Activated T-helper 1 cell treated with Interleukin-2 at 50 U/mL for 16 hours (primary cell): ENCODE results near the gene SMOC2.
"Not testable (repeated sequence)": the region's sequence is repeated elsewhere in the genome, so short reads cannot be mapped to it uniquely, and the experiment has no call there.

Source experiments
- DNase-seq: peaks from one replicate; pipeline ENCODE4 v3.0.0-alpha.2; 2020; ENCODE audit warnings: low read depth

SMOC2 gene

DNA sequence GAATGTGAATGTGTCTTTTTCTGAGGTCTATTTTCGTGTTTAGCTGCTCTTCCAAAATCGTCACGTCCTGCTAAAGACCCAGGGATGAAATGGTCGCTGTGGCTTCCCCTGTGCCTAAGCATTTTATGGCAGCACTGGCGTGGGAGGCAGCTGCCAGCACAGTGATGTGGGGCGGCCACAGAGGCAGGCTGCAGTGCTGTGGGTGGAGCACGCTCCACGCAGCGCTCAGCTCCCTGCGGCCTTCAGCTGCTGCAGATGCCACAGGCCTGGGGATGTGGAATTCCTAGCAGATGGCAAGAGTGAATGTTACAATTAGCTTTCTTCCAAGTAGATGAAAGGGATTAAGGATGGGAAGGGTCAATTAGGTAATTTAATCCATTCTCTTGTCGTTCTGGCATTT lies 242.6 kb downstream of the SMOC2 start:
- no peak for DNase-seq

DNA sequence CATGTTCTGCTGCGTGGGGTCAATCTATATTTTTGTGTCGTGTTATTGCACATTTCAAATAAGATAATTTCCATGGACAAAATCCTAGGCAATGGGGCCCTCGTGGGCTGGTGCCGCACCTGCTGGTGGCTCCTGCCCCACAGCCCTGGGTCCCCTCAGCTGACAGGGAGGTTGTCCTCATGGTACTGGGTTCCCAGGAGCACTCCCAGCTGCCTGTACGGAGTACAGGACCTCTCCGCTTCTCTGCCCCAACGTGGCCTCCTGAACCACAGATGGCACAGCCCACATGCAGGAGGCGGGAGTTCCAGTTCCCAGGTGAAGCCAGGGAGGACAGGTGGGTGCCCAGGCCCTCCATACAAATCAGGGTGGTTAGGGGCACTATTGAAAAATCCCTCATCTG lies 243.5 kb downstream of the SMOC2 start:
- no peak for DNase-seq

DNA sequence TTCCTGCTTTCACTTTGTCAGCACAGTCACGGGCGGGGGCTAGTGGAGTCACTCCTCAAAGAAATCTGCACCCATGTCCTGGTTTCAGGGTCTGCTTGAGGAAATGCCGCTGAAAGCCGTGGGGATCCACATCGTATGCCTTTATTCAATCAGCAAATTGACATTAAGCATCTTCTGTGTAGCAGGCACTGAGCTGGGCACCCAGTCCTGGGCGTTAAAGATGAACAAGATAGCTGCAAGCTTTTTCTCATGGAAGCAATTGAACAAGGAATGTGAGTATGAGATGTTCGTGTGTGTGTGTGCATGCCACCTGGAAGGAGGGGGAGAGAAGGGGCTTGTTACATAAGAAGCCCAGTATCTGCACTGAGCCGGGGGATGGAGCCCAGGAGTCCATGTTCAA lies 243.9 kb downstream of the SMOC2 start:
- no peak for DNase-seq

DNA sequence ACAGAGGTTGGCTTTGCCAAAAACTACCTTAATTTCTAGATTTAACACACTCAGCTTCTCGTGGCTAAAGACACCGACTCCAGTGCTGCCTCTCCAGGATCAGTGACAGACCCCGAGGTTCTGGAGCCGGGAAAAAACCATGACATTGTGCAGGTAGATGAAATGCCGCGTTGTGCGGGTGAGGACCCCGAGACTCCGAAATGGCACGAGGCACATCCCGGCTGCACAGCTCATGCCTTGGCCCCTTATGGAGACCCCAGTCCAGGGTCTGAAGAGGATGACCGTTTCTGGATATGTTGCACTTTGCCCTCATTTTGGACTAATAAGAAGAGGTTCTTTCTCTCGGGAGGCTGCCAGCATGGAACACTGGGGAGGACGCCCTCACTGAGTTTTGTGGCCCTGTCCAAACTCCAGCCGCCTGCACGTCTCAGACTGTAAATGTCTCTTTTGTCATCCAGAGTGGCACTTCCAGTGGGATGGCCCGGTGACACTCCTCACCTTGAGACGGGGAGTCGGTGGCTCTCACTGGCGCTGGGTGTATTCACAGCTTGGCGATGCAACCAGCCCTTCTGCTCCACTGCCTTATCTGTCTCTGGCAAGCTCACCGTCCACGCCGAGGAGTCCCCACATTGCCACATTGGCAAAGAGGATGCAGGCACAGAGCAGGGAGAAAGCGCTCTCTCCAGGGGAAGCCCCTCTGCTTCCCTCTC lies 245.2 kb downstream of the SMOC2 start:
- no peak for DNase-seq

DNA sequence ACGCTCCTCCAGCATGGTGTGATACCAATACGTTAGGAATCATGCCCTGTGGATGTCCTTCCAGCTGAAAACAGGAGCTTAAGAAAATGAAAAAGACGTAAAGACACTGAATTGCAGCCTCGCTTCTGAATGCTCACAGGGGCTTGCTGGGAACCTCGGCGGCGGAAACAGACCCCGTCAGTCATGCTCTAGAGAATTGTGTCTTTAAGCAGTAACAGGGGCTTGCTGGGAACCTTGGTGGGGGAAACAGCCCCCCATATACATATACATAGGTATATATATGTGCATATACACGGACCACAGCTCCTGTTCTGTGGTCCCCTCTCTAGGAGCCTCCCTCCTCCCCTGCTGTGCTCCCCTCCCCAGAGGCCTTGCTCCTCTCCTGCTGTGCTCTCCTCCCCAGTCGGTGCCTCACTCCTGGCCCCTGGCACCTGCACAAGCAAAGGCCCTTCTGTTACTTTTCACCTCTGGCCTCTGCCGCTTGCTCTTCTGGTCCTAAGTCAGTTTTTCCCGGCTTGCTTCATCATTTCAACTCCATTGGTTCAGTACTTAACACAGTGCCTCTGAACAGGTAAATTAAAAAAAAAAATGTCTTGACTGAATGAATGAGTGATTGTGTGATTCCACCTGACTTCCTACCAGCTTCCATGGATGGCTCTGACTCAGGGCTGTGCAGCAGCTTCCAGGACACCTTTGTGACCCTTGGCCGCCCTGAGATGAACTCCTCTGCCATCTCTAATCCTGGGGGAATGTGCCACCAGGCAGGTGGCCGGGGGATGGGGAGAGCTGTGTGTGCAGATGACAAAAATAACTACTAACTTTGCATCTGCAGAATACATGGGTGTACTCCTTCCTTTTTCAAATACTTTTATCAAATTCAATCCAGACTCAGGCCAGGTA lies 246.1 kb downstream of the SMOC2 start:
- no peak for DNase-seq

- no peak for DNase-seq
Observed at GRCh38 chr6:168690271-168690670, 249.3 kb downstream of the SMOC2 start.

DNA sequence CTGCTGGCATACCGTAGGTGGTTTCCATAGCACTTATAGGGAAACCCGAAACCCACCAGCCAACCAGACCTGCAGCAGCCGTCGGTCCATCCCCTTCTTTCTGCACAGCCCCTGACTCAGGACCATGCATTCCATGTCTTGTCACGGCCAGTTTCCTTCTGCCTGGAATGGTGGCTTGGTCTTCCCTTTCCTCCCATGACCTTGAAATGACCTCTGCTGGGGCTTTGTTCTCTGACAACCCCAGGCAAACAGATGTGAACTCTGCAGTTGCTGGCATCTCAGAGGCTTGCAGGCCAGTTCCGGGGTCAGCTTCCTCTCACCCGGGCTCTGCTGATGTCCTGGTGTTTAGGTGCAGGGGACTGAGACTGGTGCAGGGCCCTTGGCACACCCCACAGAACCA lies 250.8 kb downstream of the SMOC2 start:
- no peak for DNase-seq

DNA sequence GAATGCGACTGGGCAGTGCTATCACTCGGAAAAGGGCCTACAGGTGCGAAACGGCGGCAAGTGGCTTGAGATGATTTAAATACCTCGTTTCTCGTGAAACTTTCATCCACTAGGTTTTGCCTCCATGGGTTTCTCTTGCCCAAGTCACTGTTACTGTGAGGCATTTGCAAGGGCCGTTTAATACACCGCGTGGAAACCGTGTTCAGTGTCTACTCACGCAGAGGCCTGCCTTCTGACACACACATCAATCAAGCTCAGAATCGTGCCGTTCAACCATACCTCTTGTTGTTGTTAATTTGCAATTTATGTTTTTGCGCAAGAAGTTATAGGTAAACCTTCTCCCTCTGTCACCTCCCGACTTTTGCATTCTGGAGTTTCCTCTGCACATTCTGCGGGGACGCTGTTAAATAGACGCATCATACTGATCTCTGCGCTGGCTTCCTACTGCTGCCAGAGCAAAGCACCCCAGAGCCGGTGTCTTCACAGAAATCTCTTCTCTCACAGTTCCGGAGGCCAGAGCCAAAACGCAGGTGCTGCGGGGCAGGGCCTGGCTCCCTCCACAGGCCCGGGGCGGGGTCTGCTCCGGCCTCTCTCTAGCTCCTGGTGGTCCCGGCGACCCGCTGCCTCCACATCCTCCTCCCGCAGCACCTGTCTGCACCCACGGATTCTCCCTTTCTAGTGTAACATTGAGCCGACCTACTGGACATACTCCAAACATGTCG lies 251.4 kb downstream of the SMOC2 start:
- DNase-seq, result no peak

DNA sequence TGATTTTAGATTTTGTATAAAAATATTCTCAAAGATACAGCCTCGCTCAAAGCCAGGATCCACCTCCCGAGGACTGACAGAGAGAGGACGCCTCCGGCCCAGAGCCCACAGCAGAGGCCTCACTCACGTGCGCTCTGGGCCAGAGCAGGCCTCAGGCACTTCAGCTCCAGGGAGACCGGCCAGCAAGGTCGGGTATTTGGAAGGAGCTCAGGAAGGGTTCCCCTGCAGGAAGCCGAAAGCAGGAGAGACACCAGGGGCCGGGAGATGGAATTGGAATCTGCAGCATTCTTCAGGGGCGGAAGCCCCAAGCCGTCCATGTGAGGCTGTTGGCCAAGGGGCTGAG lies 251.9 kb downstream of the SMOC2 start:
- DNase-seq, result not testable (repeated sequence)

GRCh38 chr6:168694797-168695196 lies 253.8 kb downstream of the SMOC2 start:
- DNase-seq, result not testable (repeated sequence)

GRCh38 chr6:168695701-168696100 lies 254.7 kb downstream of the SMOC2 start:
- no peak for DNase-seq

- no peak for DNase-seq
Observed at GRCh38 chr6:168698923-168699322, 257.9 kb downstream of the SMOC2 start.

DNA sequence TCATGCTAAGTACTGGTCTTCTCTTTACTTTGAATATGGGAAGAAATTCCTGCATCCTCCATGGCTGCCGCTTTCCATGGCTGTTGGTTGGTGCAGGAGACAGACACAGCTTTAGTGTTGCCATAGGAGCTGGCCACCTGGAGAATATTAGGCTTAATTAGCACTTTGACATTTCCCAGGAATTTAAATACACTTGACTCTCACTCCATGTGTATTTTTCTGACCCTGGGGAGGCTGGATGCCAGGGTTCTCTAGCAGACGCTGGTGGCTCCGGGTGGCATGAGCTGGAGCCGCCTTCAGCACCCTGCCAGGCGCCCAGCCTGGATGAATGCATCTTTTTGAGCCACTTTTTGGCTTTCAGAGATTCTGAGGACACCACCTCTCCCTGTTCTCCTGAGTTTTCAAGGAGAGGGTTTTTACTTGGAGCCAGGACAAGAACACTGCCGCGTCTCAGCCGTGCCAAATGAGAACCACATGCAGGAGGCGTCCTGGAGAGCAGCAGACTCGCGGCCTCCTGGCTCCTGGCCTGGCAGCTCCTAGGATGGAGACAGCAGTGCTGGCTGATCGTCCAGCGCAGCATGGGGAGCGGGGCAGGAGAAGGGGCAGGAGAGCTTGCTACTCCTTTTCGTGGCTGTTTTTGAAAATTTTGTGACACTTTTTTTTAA lies 258.8 kb downstream of the SMOC2 start:
- DNase-seq, result no peak

DNA sequence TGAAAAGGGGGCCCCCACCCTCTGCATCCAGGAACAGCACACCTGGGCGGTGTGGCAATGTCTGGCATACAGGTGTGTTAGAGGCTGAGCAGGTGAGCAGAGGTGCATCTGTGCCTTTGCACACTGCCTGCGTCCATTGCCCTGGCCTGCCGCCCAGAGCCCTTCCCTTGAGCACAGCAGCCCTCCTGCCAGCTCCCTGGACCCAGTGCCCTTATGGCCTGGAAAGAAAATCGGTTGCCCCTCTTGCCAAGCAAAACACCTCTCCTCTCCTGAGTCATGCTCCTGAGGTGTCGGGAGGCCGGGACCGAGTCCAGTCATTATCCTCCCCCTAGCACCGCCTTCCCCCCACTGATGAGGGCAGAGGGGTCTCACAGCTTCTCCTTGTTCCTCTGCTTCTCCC lies 259.9 kb downstream of the SMOC2 start:
- DNase-seq, result no peak

DNA sequence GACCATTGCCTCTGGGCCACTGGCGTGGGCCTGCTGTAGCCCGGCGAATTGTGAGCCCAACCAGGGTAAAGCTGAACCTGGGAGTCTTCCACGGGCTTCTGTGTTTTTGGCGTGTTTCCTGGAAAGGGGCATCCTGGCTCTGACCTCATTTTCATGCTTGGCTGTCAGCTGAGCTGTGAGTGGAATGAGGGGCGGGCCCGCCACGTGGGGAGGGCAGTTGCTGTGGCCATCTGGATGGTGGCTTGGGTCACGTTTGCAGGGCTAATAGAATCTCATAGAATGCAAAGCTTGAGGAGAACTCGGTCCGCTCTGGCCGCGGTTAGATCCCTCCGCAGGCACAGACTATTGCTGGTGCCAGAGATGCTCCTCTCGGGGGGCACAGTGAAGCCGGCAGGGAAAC lies 263.0 kb downstream of the SMOC2 start:
- DNase-seq, result no peak

- no peak for DNase-seq
Observed at GRCh38 chr6:168704678-168705077, 263.7 kb downstream of the SMOC2 start.

GRCh38 chr6:168705271-168705670 lies 264.3 kb downstream of the SMOC2 start:
- DNase-seq, result not testable (repeated sequence)

DNA sequence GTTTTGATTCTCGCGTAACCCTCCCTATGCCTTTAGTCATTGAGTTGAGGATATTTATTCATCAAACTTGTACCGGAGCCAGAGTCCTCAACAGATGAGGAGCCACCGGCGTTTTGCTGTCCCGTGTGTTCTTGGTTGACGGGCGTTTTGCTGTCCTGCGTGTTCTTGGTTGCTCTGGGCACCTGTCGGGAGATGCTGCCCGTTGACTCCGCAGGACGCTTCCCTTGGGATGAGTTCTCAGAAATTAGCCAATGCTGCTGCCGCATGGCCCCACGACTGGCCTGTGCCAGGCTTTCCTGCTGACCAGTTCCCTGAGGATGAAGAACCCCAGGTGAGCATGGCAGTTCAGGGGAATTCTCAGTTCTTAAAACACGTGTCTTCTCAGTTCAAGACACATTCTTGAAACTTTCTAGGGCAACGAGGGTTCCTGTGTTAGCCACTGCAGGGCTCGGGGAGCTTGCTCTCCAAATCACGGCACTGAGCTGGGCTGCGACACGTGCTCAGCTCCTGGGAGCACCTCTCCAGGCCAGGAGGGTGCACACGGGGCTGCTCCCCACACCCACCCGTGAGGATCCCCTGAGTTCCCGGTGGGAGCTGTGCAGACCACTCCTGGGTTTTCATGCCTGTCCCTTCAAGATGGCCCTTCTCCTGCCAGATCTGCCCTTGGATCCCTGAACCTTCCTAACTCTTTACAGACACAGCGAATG lies 265.6 kb downstream of the SMOC2 start:
- DNase-seq, result no peak

DNA sequence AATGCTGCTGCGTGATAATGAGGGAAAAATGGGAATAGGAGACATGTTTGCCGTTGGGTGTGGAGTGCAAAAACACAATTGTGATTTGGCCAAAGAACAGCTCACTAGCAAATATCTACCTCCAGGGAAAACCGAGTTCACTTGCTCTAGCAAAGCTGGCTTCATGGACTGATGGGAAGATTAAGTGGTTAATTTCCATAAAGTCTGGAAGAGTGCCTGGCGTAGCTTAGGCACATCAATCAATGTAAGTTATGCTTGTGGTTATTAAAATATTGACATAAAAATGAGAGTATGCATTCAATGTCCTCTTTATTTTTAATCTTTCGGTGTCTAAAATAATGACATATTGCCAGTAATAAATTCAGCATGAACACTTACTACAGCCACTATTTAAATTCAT lies 267.5 kb downstream of the SMOC2 start:
- no peak for DNase-seq

GRCh38 chr6:168708984-168709383 lies 268.0 kb downstream of the SMOC2 start:
- DNase-seq, result no peak

DNA sequence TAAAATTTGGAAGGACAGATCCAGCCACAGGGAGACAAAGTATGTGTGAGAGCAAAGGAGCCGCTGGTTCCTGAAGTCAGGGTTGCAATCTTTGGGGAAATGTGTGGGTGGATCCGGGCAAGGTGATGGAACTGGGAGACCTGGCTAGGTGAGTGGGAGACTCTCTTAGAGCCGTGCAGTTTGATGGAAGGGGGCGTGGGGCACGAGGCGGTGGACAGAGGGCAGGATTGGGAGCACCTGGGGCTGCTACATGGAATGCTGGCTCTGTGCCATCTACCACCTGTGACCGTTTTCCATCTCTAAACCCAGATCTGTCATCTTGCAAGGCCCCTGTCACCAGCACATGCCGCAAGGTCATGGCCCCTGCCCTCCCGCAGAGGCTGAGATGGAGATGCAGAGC lies 268.4 kb downstream of the SMOC2 start:
- no peak for DNase-seq

DNA sequence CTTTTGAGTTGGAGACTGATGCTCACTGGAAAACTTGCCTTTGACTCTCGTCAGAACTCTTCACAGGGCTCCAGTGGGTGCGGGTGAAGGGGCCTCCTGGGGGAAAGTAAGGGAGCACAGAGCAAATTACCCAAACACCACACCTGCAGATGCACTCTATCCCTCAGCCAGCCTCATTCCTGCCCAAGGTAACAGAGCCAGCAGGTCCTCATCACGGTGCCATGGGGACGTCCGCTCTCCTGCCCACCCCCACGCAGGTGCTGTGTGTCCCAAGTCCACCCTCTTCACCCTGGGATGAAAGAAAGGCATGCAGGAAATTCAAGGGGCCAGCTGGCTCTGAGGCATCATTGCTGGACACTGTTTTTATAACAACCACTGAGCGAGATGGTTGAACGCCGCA lies 269.0 kb downstream of the SMOC2 start:
- no peak for DNase-seq
